ENCODE results near the gene SRRM5.
"Not testable (repeated sequence)": the region's sequence is repeated elsewhere in the genome, so short reads cannot be mapped to it uniquely, and the experiment has no call there.

The SRRM5 gene

GRCh38 chr19:43600326-43600725 lies 11.6 kb upstream of the SRRM5 start:
- 79 to 93% methylated on average over 2 to 3 of the region's 5 CpGs for WGBS, 2 experiments (ENCODE audit: insufficient coverage in 2 of 2)
- H3K4me3 ChIP-seq (ENCODE audit: extremely low read depth, insufficient read depth, low read length, poor library complexity, severe bottlenecking); H3K27ac ChIP-seq (ENCODE audit: low read depth, low read length, severe bottlenecking); H3K4me1 ChIP-seq (ENCODE audit: control insufficient read depth, insufficient read depth, low read length, poor library complexity, severe bottlenecking); H3K9me3 ChIP-seq (ENCODE audit: control insufficient read depth, low read length): not testable (repeated sequence)
- peaks cover 47% of the 10 kb centered on the region for H3K36me3 ChIP-seq (ENCODE audit: control insufficient read depth, insufficient read depth, low read length)

- H3K27ac ChIP-seq (ENCODE audit: low read depth, low read length, severe bottlenecking) = no peak overlapping the region
- H3K4me3 ChIP-seq (ENCODE audit: extremely low read depth, insufficient read depth, low read length, poor library complexity, severe bottlenecking) = no peak overlapping the region
- H3K36me3 ChIP-seq (ENCODE audit: control insufficient read depth, insufficient read depth, low read length) = peaks cover 59% of the 10 kb centered on the region
- 85 to 93% methylated on average over 3 to 4 of the region's 7 CpGs for WGBS, 2 experiments (ENCODE audit: insufficient coverage in 2 of 2)
- H3K4me1 ChIP-seq (ENCODE audit: control insufficient read depth, insufficient read depth, low read length, poor library complexity, severe bottlenecking) = peaks cover 4% of the 10 kb centered on the region
- H3K9me3 ChIP-seq (ENCODE audit: control insufficient read depth, low read length) = no peaks in the 10 kb centered on the region
Measured at GRCh38 chr19:43605875-43606568, 5.9 kb upstream of the SRRM5 start.

GRCh38 chr19:43606569-43607229 lies 5.2 kb upstream of the SRRM5 start:
- H3K9me3 ChIP-seq (ENCODE audit: control insufficient read depth, low read length) = no peaks in the 10 kb centered on the region
- peaks cover 55% of the 10 kb centered on the region for H3K36me3 ChIP-seq (ENCODE audit: control insufficient read depth, insufficient read depth, low read length)
- no peak overlapping the region for H3K4me3 ChIP-seq (ENCODE audit: extremely low read depth, insufficient read depth, low read length, poor library complexity, severe bottlenecking)
- H3K27ac ChIP-seq (ENCODE audit: low read depth, low read length, severe bottlenecking) = no peak overlapping the region
- H3K4me1 ChIP-seq (ENCODE audit: control insufficient read depth, insufficient read depth, low read length, poor library complexity, severe bottlenecking) = peaks cover 4% of the 10 kb centered on the region
- WGBS, 2 experiments (ENCODE audit: insufficient coverage in 2 of 2) = 95% methylated on average over 6 to 7 of the region's 7 CpGs

- WGBS, 2 experiments (ENCODE audit: insufficient coverage in 2 of 2) = 91 to 97% methylated on average over 6 to 19 of the region's 28 CpGs
- no peak overlapping the region for H3K27ac ChIP-seq (ENCODE audit: low read depth, low read length, severe bottlenecking)
- peaks cover 57% of the 10 kb centered on the region for H3K36me3 ChIP-seq (ENCODE audit: control insufficient read depth, insufficient read depth, low read length)
- no peaks in the 10 kb centered on the region for H3K9me3 ChIP-seq (ENCODE audit: control insufficient read depth, low read length)
- H3K4me1 ChIP-seq (ENCODE audit: control insufficient read depth, insufficient read depth, low read length, poor library complexity, severe bottlenecking) = peaks cover 4% of the 10 kb centered on the region
- H3K4me3 ChIP-seq (ENCODE audit: extremely low read depth, insufficient read depth, low read length, poor library complexity, severe bottlenecking) = no peak overlapping the region
Measured at GRCh38 chr19:43607238-43608205, 4.4 kb upstream of the SRRM5 start.

GRCh38 chr19:43609872-43610271 lies 2.0 kb upstream of the SRRM5 start:
- H3K4me3 ChIP-seq (ENCODE audit: extremely low read depth, insufficient read depth, low read length, poor library complexity, severe bottlenecking) = no peak overlapping the region
- H3K4me1 ChIP-seq (ENCODE audit: control insufficient read depth, insufficient read depth, low read length, poor library complexity, severe bottlenecking) = peaks cover 4% of the 10 kb centered on the region
- WGBS, 2 experiments (ENCODE audit: insufficient coverage in 2 of 2) = 81 to 87% methylated on average over 6 of the region's 7 CpGs
- no peaks in the 10 kb centered on the region for H3K9me3 ChIP-seq (ENCODE audit: control insufficient read depth, low read length)
- no peak overlapping the region for H3K27ac ChIP-seq (ENCODE audit: low read depth, low read length, severe bottlenecking)
- H3K36me3 ChIP-seq (ENCODE audit: control insufficient read depth, insufficient read depth, low read length) = peaks cover 75% of the 10 kb centered on the region

GRCh38 chr19:43610493-43610892 lies 1.4 kb upstream of the SRRM5 start:
- Histone ChIP-seq H3K4me3 (ENCODE audit: extremely low read depth, insufficient read depth, low read length, poor library complexity, severe bottlenecking) (no peak overlapping the region), H3K27ac (ENCODE audit: low read depth, low read length, severe bottlenecking) (peak overlapping the region; percentile 13), H3K36me3 (ENCODE audit: control insufficient read depth, insufficient read depth, low read length) (peaks cover 72% of the 10 kb centered on the region), H3K4me1 (ENCODE audit: control insufficient read depth, insufficient read depth, low read length, poor library complexity, severe bottlenecking) (peaks cover 4% of the 10 kb centered on the region), H3K9me3 (ENCODE audit: control insufficient read depth, low read length) (no peaks in the 10 kb centered on the region)
- whole genome bisulfite sequencing, 2 experiments (ENCODE audit: insufficient coverage in 2 of 2) = 40 to 64% methylated on average over 2 of the region's 3 CpGs

- peaks cover 66% of the 10 kb centered on the region for H3K36me3 ChIP-seq (ENCODE audit: control insufficient read depth, insufficient read depth, low read length)
Measured at GRCh38 chr19:43612374-43612773, 486 bp downstream of the SRRM5 start.

GRCh38 chr19:43616306-43616705 lies 4.4 kb downstream of the SRRM5 start:
- H3K27ac ChIP-seq (ENCODE audit: low read depth, low read length, severe bottlenecking) = no peak overlapping the region
- peaks cover 5% of the 10 kb centered on the region for H3K4me1 ChIP-seq (ENCODE audit: control insufficient read depth, insufficient read depth, low read length, poor library complexity, severe bottlenecking)
- H3K9me3 ChIP-seq (ENCODE audit: control insufficient read depth, low read length) = no peaks in the 10 kb centered on the region
- peaks cover 43% of the 10 kb centered on the region for H3K36me3 ChIP-seq (ENCODE audit: control insufficient read depth, insufficient read depth, low read length)
- no CpG with 5 or more reads among the region's 1 CpG for WGBS, 2 experiments (ENCODE audit: insufficient coverage in 2 of 2)
- no peak overlapping the region for H3K4me3 ChIP-seq (ENCODE audit: extremely low read depth, insufficient read depth, low read length, poor library complexity, severe bottlenecking)

More at GRCh38 chr19:43612374-43612773, 486 bp downstream of the SRRM5 start:
- H3K4me3 ChIP-seq (ENCODE audit: extremely low read depth, insufficient read depth, low read length, poor library complexity, severe bottlenecking) = no peak overlapping the region
- peaks cover 4% of the 10 kb centered on the region for H3K4me1 ChIP-seq (ENCODE audit: control insufficient read depth, insufficient read depth, low read length, poor library complexity, severe bottlenecking)
- no peak overlapping the region for H3K27ac ChIP-seq (ENCODE audit: low read depth, low read length, severe bottlenecking)
- no peaks in the 10 kb centered on the region for H3K9me3 ChIP-seq (ENCODE audit: control insufficient read depth, low read length)
- WGBS, 2 experiments (ENCODE audit: insufficient coverage in 2 of 2) = 94 to 96% methylated on average over 11 to 12 of the region's 12 CpGs

GRCh38 chr19:43616954-43617353 lies 5.1 kb downstream of the SRRM5 start:
- Histone ChIP-seq H3K4me1 (ENCODE audit: control insufficient read depth, insufficient read depth, low read length, poor library complexity, severe bottlenecking) (peaks cover 5% of the 10 kb centered on the region), H3K9me3 (ENCODE audit: control insufficient read depth, low read length) (no peaks in the 10 kb centered on the region), H3K27ac (ENCODE audit: low read depth, low read length, severe bottlenecking) (no peak overlapping the region), H3K4me3 (ENCODE audit: extremely low read depth, insufficient read depth, low read length, poor library complexity, severe bottlenecking) (no peak overlapping the region), H3K36me3 (ENCODE audit: control insufficient read depth, insufficient read depth, low read length) (peaks cover 38% of the 10 kb centered on the region)
- WGBS, 2 experiments (ENCODE audit: insufficient coverage in 2 of 2) = 83 to 84% methylated on average over 2 to 5 of the region's 6 CpGs

- Histone ChIP-seq H3K4me1 (ENCODE audit: control insufficient read depth, insufficient read depth, low read length, poor library complexity, severe bottlenecking) (peaks cover 5% of the 10 kb centered on the region), H3K9me3 (ENCODE audit: control insufficient read depth, low read length) (no peaks in the 10 kb centered on the region), H3K27ac (ENCODE audit: low read depth, low read length, severe bottlenecking) (peak overlapping the region; percentile 97), H3K4me3 (ENCODE audit: extremely low read depth, insufficient read depth, low read length, poor library complexity, severe bottlenecking) (peak overlapping the region; percentile 57), H3K36me3 (ENCODE audit: control insufficient read depth, insufficient read depth, low read length) (peaks cover 29% of the 10 kb centered on the region)
- 9 to 14% methylated on average over 12 to 13 of the region's 14 CpGs for WGBS, 2 experiments (ENCODE audit: insufficient coverage in 2 of 2)
Measured at GRCh38 chr19:43618921-43619261, 7.0 kb downstream of the SRRM5 start.
